ENCODE measurements around the gene LANCL2. TPM values are rescaled to one million over a fixed set of nuclear protein-coding genes. Genes with fewer than 3 reads are reported as not detected.

The LANCL2 gene
- total RNA-seq, 4 donors from 2014 or later, result 3.5 to 31.4 (median 6.7) TPM

- no peak for TF ChIP-seq POLR2A (IDR thresholded peaks at IDR 0.05)
- no peak for TF ChIP-seq CTCF (IDR thresholded peaks at IDR 0.05)
- Histone ChIP-seq H3K4me3 (no peak overlapping the region), H3K4me1 (no peaks in the 10 kb centered on the region), H3K27me3 (no peaks in the 10 kb centered on the region), H3K9me3 (no peaks in the 10 kb centered on the region), H3K36me3 (no peaks in the 10 kb centered on the region), H3K27ac (no peak overlapping the region)
- intact Hi-C loops (cut with DNase I; ENCODE audit: low total_unique reads), result no loop called here
- DNase-seq, result no peak
Measured at GRCh38 chr7:55441002-55441401, 75.9 kb downstream of the LANCL2 start.

- H3K27me3 ChIP-seq, result no peaks in the 10 kb centered on the region
- TF ChIP-seq CTCF (IDR thresholded peaks at IDR 0.05), result no peak
- TF ChIP-seq POLR2A (IDR thresholded peaks at IDR 0.05), result no peak
- H3K36me3 ChIP-seq, result no peaks in the 10 kb centered on the region
- H3K4me3 ChIP-seq, result no peak overlapping the region
- no peak overlapping the region for H3K27ac ChIP-seq
- H3K4me1 ChIP-seq, result no peaks in the 10 kb centered on the region
- no peak for DNase-seq
- intact Hi-C loops (cut with DNase I; ENCODE audit: low total_unique reads), result no loop called here
- no peaks in the 10 kb centered on the region for H3K9me3 ChIP-seq
Measured at GRCh38 chr7:55441774-55442522, 76.8 kb downstream of the LANCL2 start.

- intact Hi-C loops (cut with DNase I; ENCODE audit: low total_unique reads), result no loop called here
- Histone ChIP-seq H3K36me3 (no peaks in the 10 kb centered on the region), H3K4me1 (no peaks in the 10 kb centered on the region), H3K27me3 (no peaks in the 10 kb centered on the region), H3K9me3 (no peaks in the 10 kb centered on the region), H3K27ac (no peak overlapping the region), H3K4me3 (no peak overlapping the region)
- DNase-seq, result no peak
- no peak for TF ChIP-seq POLR2A (IDR thresholded peaks at IDR 0.05)
- TF ChIP-seq CTCF (IDR thresholded peaks at IDR 0.05), result no peak
Measured at GRCh38 chr7:55444786-55445185, 79.6 kb downstream of the LANCL2 start.

- intact Hi-C loops (cut with DNase I; ENCODE audit: low total_unique reads), result no loop called here
- DNase-seq, result no peak
- TF ChIP-seq POLR2A (IDR thresholded peaks at IDR 0.05) (no peak), CTCF (IDR thresholded peaks at IDR 0.05) (no peak)
Measured at GRCh38 chr7:55448526-55448925, 83.4 kb downstream of the LANCL2 start.

GRCh38 chr7:55449205-55449991 lies 84.3 kb downstream of the LANCL2 start:
- no peak for DNase-seq
- no peak overlapping the region for H3K27ac ChIP-seq
- no peaks in the 10 kb centered on the region for H3K4me1 ChIP-seq
- H3K27me3 ChIP-seq, result no peaks in the 10 kb centered on the region
- H3K9me3 ChIP-seq, result no peaks in the 10 kb centered on the region
- intact Hi-C loops (cut with DNase I; ENCODE audit: low total_unique reads), result no loop called here
- no peaks in the 10 kb centered on the region for H3K36me3 ChIP-seq
- no peak overlapping the region for H3K4me3 ChIP-seq
- TF ChIP-seq CTCF (IDR thresholded peaks at IDR 0.05) (no peak), POLR2A (IDR thresholded peaks at IDR 0.05) (no peak)

More at GRCh38 chr7:55448526-55448925, 83.4 kb downstream of the LANCL2 start:
- no peaks in the 10 kb centered on the region for H3K36me3 ChIP-seq
- no peak overlapping the region for H3K27ac ChIP-seq
- H3K9me3 ChIP-seq, result no peaks in the 10 kb centered on the region
- no peaks in the 10 kb centered on the region for H3K4me1 ChIP-seq
- no peak overlapping the region for H3K4me3 ChIP-seq
- no peaks in the 10 kb centered on the region for H3K27me3 ChIP-seq

Measured in uterus (tissue), 4 donors.